CD4-positive, alpha-beta T cell treated with Interleukin-4 for 4 hours (primary cell): Measurements from ENCODE around the gene DZANK1.
"Not testable (repeated sequence)": the region's sequence is repeated elsewhere in the genome, so short reads cannot be mapped to it uniquely, and the experiment has no call there.

ENCODE experiments used
- DNase-seq: peaks from one replicate; pipeline ENCODE4 v3.0.0-alpha.2; 2020

The DZANK1 gene

GRCh38 chr20:18466894-18467730, at the start of gene DZANK1, which contains the start of gene POLR3F:
Gene DZANK1, minus strand, starts transcription at chr20:18467030. Its CDS starts 1,672 bp downstream, at chr20:18465358.
Gene POLR3F, plus strand, starts transcription at chr20:18467390. Its CDS starts 117 bp downstream, at chr20:18467507.
- peak; percentile 94 for DNase-seq

GRCh38 chr20:18515973-18516372, 49.1 kb upstream of the DZANK1 start:
- DNase-seq: no peak

GRCh38 chr20:18514127-18514526, 47.3 kb upstream of the DZANK1 start:
- DNase-seq: no peak

- DNase-seq: no peak
These were observed 46.4 kb upstream of the DZANK1 start for GRCh38 chr20:18513208-18513607.

- DNase-seq: no peak
These were observed 44.7 kb upstream of the DZANK1 start for GRCh38 chr20:18511571-18511970.

GRCh38 chr20:18507218-18508191, 40.7 kb upstream of the DZANK1 start, which contains the start of gene SEC23B:
Gene SEC23B, plus strand, starts transcription at chr20:18507940. Its CDS starts 2,896 bp downstream, at chr20:18510836.
- peak; percentile 97 for DNase-seq

- DNase-seq: peak; percentile 27
These were observed 39.9 kb upstream of the DZANK1 start for GRCh38 chr20:18506744-18507143.

GRCh38 chr20:18504479-18505060, 37.7 kb upstream of the DZANK1 start:
- DNase-seq: no peak

GRCh38 chr20:18501672-18502071, 34.8 kb upstream of the DZANK1 start:
- not testable (repeated sequence) for DNase-seq

GRCh38 chr20:18497603-18498002, 30.8 kb upstream of the DZANK1 start:
- no peak for DNase-seq

- peak; percentile 72 for DNase-seq
These were observed 30.1 kb upstream of the DZANK1 start, which contains the start of gene RBBP9 for GRCh38 chr20:18496740-18497592. Gene RBBP9, minus strand, starts transcription at chr20:18497225. Its CDS starts 58 bp downstream, at chr20:18497167.

GRCh38 chr20:18496042-18496441, 29.2 kb upstream of the DZANK1 start:
- no peak for DNase-seq

- DNase-seq: no peak
These were observed 21.5 kb upstream of the DZANK1 start for GRCh38 chr20:18488301-18488700.

- no peak for DNase-seq
These were observed 14.8 kb upstream of the DZANK1 start for GRCh38 chr20:18481596-18481995.

GRCh38 chr20:18477821-18478220, 11.0 kb upstream of the DZANK1 start:
- no peak for DNase-seq

GRCh38 chr20:18477218-18477617, 10.4 kb upstream of the DZANK1 start:
- DNase-seq: no peak

- DNase-seq: no peak
These were observed 296 bp downstream of the DZANK1 start for GRCh38 chr20:18466574-18466893.

GRCh38 chr20:18465536-18466200, 1.2 kb downstream of the DZANK1 start:
- no peak for DNase-seq

GRCh38 chr20:18456600-18456999, 10.2 kb downstream of the DZANK1 start:
- DNase-seq: no peak

GRCh38 chr20:18443886-18444285, 22.9 kb downstream of the DZANK1 start:
- no peak for DNase-seq

- no peak for DNase-seq
These were observed 26.4 kb downstream of the DZANK1 start for GRCh38 chr20:18440403-18440802.
